GM12878 (cell line): Measurements from ENCODE around the gene USH1C. TPM values are rescaled to one million over a fixed set of nuclear protein-coding genes. Genes with fewer than 3 reads are reported as not detected.

ENCODE experiments used
- ATAC-seq: fragments of 200-7000 bp; cut with Tn5 transposase; 3 replicates; pipeline ENCODE4 v1.9.1; 2020; ENCODE audit warnings: mild to moderate bottlenecking, moderate library complexity
- BruUV-seq: library from RNA; stranded (reverse); fragments of 400-500 nt; replicated peaks from 2 replicates; lab custom pipeline; 2021; lab: Mats Ljungman, UMichigan
- CTCF ChIA-PET: fragments of 300-600 bp; sonication (Branson Sonifier 250); formaldehyde crosslinking; extraction: SDS; loops from one replicate; lab custom pipeline; 2021; ENCODE audit warnings: inconsistent platforms; lab: Yijun Ruan, JAX
- POLR2A ChIA-PET: fragments of 350-600 bp; formaldehyde crosslinking; extraction: SDS; loops from one replicate; lab custom pipeline; 2021; ENCODE audit warnings: inconsistent platforms; lab: Charles Lee
- RAD21 ChIA-PET: fragments of 300-600 bp; sonication (Branson Sonifier 250); formaldehyde crosslinking; loops from one replicate; lab custom pipeline; 2023; ENCODE audit warnings: antibody characterized with exemption; ENCODE audit not compliant: unreplicated experiment; lab: Charles Lee
- SMC1A ChIA-PET: fragments of 300-600 bp; sonication (Branson Sonifier 250); formaldehyde crosslinking; loops from one replicate; lab custom pipeline; 2023; ENCODE audit not compliant: unreplicated experiment, uncharacterized antibody; lab: Charles Lee
- DNase-seq: peaks from one replicate; pipeline ENCODE4 v3.0.0-alpha.2; 2011; ENCODE audit warnings: low read depth, low spot score
- FAIRE-seq: peaks from 3 replicates; lab custom pipeline; 2011; peaks lifted over from hg19 to GRCh38; lab: Jason Lieb, UNC
- H2AFZ ChIP-seq: 2 replicates; pipeline ENCODE4 v1.6.0; 2011; ENCODE audit warnings: low read depth, low read length, control low read depth; ENCODE audit not compliant: control insufficient read depth
- H3K27ac ChIP-seq: 2 replicates; pipeline ENCODE4 v1.5.1; 2011; ENCODE audit warnings: control low read depth; ENCODE audit not compliant: control insufficient read depth, insufficient read depth
- H3K27me3 ChIP-seq, 2 experiments: replicated peaks in 1 of 2; 2 replicates each; pipeline versions ENCODE4 v1.6.0 to v1.6.1; 2011; ENCODE audit warnings: low read length in 1 of 2; ENCODE audit not compliant: control insufficient read depth in 2 of 2, insufficient read depth in 2 of 2
- H3K36me3 ChIP-seq, 2 experiments: 2 replicates each; pipeline ENCODE4 v1.5.1; 2011; ENCODE audit warnings: low read length in 1 of 2; ENCODE audit not compliant: control insufficient read depth in 2 of 2, insufficient read depth in 2 of 2
- H3K4me1 ChIP-seq: 2 replicates; pipeline ENCODE4 v1.6.1; 2011; ENCODE audit warnings: mild to moderate bottlenecking, low read length, moderate library complexity, mixed read lengths; ENCODE audit not compliant: control insufficient read depth, insufficient read depth
- H3K4me2 ChIP-seq: 2 replicates; pipeline ENCODE4 v1.6.0; 2011; ENCODE audit warnings: control low read depth; ENCODE audit not compliant: control insufficient read depth, insufficient read depth
- H3K4me3 ChIP-seq: fragments of 200-600 bp; sonication (generic); 2 replicates; pipeline ENCODE4 v1.5.1; 2016
- H3K79me2 ChIP-seq: 2 replicates; pipeline ENCODE4 v1.6.0; 2011; ENCODE audit warnings: low read length; ENCODE audit not compliant: control insufficient read depth, insufficient read depth
- H3K9ac ChIP-seq: 2 replicates; pipeline ENCODE4 v1.8.0; 2011; ENCODE audit warnings: low read length, control low read depth, mixed read lengths; ENCODE audit not compliant: control insufficient read depth, insufficient read depth
- H3K9me3 ChIP-seq: replicated peaks from 3 replicates; pipeline ENCODE4 v1.5.1; 2011; ENCODE audit warnings: mild to moderate bottlenecking, low read length; ENCODE audit not compliant: control insufficient read depth, insufficient read depth
- H4K20me1 ChIP-seq: 2 replicates; pipeline ENCODE4 v1.6.0; 2011; ENCODE audit not compliant: control insufficient read depth, insufficient read depth
- CBX5 ChIP-seq: sonication (generic); IDR thresholded peaks from 2 replicates; pipeline ENCODE4 v1.6.1; 2016; ENCODE audit warnings: low read depth, moderate library complexity, mild to moderate bottlenecking, inconsistent platforms
- E4F1 ChIP-seq: fragments of 450-650 bp; IDR thresholded peaks from 2 replicates; pipeline ENCODE4 v1.6.1; 2018; ENCODE audit warnings: borderline replicate concordance, mild to moderate bottlenecking; ENCODE audit not compliant: partially characterized antibody
- EED ChIP-seq: sonication (generic); IDR thresholded peaks from 2 replicates; pipeline ENCODE4 v1.6.1; 2016; ENCODE audit warnings: antibody characterized with exemption, low read depth
- ETV6 ChIP-seq, 2 experiments: fragments of 450-650 bp in 1 of 2; IDR thresholded peaks in 1 of 2; conservative IDR thresholded peaks in 1 of 2; 2 replicates each; pipeline ENCODE4 v1.6.1; 2014; ENCODE audit warnings: antibody characterized with exemption in 1 of 2, borderline replicate concordance in 1 of 2, low read depth in 1 of 2, mild to moderate bottlenecking in 1 of 2, moderate library complexity in 1 of 2
- MEF2B ChIP-seq: fragments of 450-650 bp; IDR thresholded peaks from 2 replicates; pipeline ENCODE4 v1.6.1; 2018; ENCODE audit warnings: mild to moderate bottlenecking, moderate library complexity; ENCODE audit not compliant: partially characterized antibody, poor library complexity, severe bottlenecking
- NFYB ChIP-seq: IDR thresholded peaks from 2 replicates; pipeline ENCODE4 v1.6.1; 2011; ENCODE audit warnings: low read depth, mild to moderate bottlenecking, low read length, improper control_type of control experiment, moderate library complexity; ENCODE audit not compliant: insufficient read depth
- RELB ChIP-seq: fragments of 450-650 bp; IDR thresholded peaks from 2 replicates; pipeline ENCODE4 v1.6.1; 2017; ENCODE audit warnings: low read depth, mild to moderate bottlenecking, moderate library complexity
- SUZ12 ChIP-seq: fragments of 200-600 bp; sonication (generic); IDR thresholded peaks from one replicate; pipeline ENCODE4 v1.6.1; 2018; ENCODE audit warnings: antibody characterized with exemption, mild to moderate bottlenecking; ENCODE audit not compliant: unreplicated experiment
- ZSCAN29 ChIP-seq: fragments of 450-650 bp; IDR thresholded peaks from 2 replicates; pipeline ENCODE4 v1.6.1; 2017; ENCODE audit warnings: mild to moderate bottlenecking, moderate library complexity
- ZZZ3 ChIP-seq: IDR thresholded peaks from 2 replicates; pipeline ENCODE4 v1.6.1; 2011; ENCODE audit warnings: low read depth; ENCODE audit not compliant: control insufficient read depth, insufficient read length
- WGBS: methylation state at CpG from one replicate; pipeline ENCODE4 v1.1.6; 2016; ENCODE audit warnings: low lambda C conversion rate; ENCODE audit not compliant: insufficient replicate concordance, insufficient coverage; ENCODE audit errors: missing lambda C conversion rate; 5-methylcytosine and 5-hydroxymethylcytosine counted together
- in situ Hi-C: fragments of 300-500 bp; cut with MboI; formaldehyde crosslinking; loops from 9 replicates; pipeline ENCODE4 v1.14.3; 2018; ENCODE audit warnings: mixed read lengths
- intact Hi-C: fragments of 100-400 bp; cut with micrococcal nuclease; formaldehyde crosslinking; loops from one replicate; pipeline ENCODE4 v1.14.2; 2022; ENCODE audit not compliant: unreplicated experiment
- polyA plus RNA-seq, 11 experiments: library from polyadenylated mRNA; depleted of rRNA in 4 of 11; unstranded in 6 of 11; stranded (reverse) in 5 of 11; fragments of >200 nt; fragmentation: Nextera tagmentation in 4 of 11; fragmentation: Illumina TruSeq in 1 of 11; extraction: Ambion mirVana in 4 of 11; extraction: Trizol in 1 of 11; gene quantifications; 1 replicate in 1 of 11; 2 replicates in 10 of 11; pipeline versions ENCODE4 v1.2.1 to v1.2.3, GENCODE V29; 2011 to 2016; ENCODE audit warnings: inconsistent platforms in 2 of 11, missing spikeins in 2 of 11, low read depth in 1 of 11
- total RNA-seq, 4 experiments: library from RNA; depleted of rRNA in 3 of 4; stranded (reverse); fragments of >200 nt in 3 of 4; fragmentation: Illumina TruSeq in 1 of 4; extraction: Trizol in 1 of 4; gene quantifications; 2 replicates each; pipeline versions ENCODE4 v1.2.1 to v1.2.3, GENCODE V29; 2013 to 2021
- TF ChIP-seq, protein P1 (sequence below), 3 experiments: IDR thresholded peaks in 2 of 3; conservative IDR thresholded peaks in 1 of 3; 2 replicates each; pipeline ENCODE4 v1.5.1; 2011; ENCODE audit warnings: low read depth in 3 of 3, low read length in 3 of 3, mild to moderate bottlenecking in 3 of 3, control low read depth in 2 of 3, moderate library complexity in 2 of 3, inconsistent platforms in 1 of 3, mixed read lengths in 1 of 3; ENCODE audit not compliant: control insufficient read depth in 2 of 3, insufficient read depth in 1 of 3; ENCODE audit errors: extremely low read depth in 1 of 3
- TF ChIP-seq, protein P2 (sequence below): IDR thresholded peaks from 2 replicates; pipeline ENCODE4 v1.6.1; 2011; ENCODE audit warnings: mild to moderate bottlenecking, low read depth, low read length, moderate library complexity; ENCODE audit not compliant: insufficient replicate concordance

USH1C gene
- total and polyA plus RNA-seq, 10 of the 15 experiments (the other 5 are each of a cell fraction or from before 2014, with no cell fraction given) = not detected

DNA sequence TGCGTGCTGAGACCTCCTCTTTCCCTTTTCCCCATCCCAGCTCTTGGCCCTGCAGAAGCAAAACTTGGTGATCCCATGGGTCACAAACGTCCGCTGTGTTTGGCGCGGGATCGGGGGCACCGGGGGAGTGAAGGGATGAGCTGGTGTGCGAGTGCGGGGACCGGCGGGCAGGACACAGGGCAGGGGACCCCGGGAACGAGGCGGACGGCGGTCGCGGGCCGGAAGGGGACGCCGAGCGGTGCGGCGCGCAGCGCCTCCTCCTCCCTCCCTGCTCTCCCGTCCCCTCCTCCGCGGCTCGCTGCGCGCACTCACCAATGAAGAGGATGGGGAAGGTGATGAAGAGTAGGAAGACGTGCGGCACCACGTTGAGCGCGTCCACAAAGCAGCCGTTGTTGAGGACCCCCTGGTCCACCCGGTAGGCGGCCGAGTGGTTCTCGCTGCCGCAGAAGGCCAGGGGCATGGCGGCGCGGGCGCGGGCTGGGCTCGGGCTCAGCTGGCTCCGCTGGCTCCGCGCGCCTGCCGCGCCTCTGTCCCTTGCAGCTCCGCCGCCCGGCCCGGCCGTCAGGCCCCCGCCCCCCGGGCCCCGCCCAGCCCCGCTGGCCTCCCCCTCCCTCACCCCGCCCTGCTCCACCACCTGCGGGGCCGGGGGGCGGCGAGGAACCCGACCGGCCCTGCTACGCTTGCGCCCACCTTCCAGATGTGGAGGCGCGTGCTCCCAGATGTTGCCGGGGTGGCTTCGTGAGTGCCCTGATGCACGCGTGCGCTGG, 67.7 kb downstream of the USH1C start, which contains the start of gene ABCC8:
ABCC8 (minus strand) TSS at position 529 of the 767 bp plus-strand sequence; CDS start at position 460, 69 bp downstream.
- RAD21 ChIA-PET = no interaction called here
- Histone ChIP-seq H3K4me3 (no peak within 1 kb of the TSS), H3K36me3 (no peaks in the 10 kb centered on the region), H3K9me3 (no peaks in the 10 kb centered on the region), H3K4me2 (no peak within 1 kb of the TSS), H3K27me3 (peaks cover 3 to 14% of the 10 kb centered on the region in 2 experiments; a peak in 3 of 4 replicates), H4K20me1 (no peaks in the 10 kb centered on the region), H3K79me2 (no peaks in the 10 kb centered on the region), H3K27ac (no peak within 1 kb of the TSS), H3K4me1 (no peaks in the 10 kb centered on the region), H3K9ac (no peak within 1 kb of the TSS), H2AFZ (no peak within 1 kb of the TSS)
- no TSS peak for BruUV-seq
- TF ChIP-seq MEF2B (no peak), E4F1 (no peak), SUZ12 (no peak), RELB (no peak), CBX5 (no peak), ZSCAN29 (no peak), ZZZ3 (no peak), ETV6 (conservative IDR thresholded peaks at IDR 0.05 in 1 of 2, IDR thresholded peaks at IDR 0.05 in 1 of 2; ENCODE audit: borderline replicate concordance in 1 of 2, low read depth in 1 of 2) (no peak), EED (no peak), NFYB (no peak)
- TF ChIP-seq, protein P1, sequence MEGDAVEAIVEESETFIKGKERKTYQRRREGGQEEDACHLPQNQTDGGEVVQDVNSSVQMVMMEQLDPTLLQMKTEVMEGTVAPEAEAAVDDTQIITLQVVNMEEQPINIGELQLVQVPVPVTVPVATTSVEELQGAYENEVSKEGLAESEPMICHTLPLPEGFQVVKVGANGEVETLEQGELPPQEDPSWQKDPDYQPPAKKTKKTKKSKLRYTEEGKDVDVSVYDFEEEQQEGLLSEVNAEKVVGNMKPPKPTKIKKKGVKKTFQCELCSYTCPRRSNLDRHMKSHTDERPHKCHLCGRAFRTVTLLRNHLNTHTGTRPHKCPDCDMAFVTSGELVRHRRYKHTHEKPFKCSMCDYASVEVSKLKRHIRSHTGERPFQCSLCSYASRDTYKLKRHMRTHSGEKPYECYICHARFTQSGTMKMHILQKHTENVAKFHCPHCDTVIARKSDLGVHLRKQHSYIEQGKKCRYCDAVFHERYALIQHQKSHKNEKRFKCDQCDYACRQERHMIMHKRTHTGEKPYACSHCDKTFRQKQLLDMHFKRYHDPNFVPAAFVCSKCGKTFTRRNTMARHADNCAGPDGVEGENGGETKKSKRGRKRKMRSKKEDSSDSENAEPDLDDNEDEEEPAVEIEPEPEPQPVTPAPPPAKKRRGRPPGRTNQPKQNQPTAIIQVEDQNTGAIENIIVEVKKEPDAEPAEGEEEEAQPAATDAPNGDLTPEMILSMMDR (IDR thresholded peaks at IDR 0.05 in 2 of 3, conservative IDR thresholded peaks at IDR 0.05 in 1 of 3; ENCODE audit: control insufficient read depth in 2 of 3, extremely low read depth in 1 of 3, insufficient read depth in 1 of 3, low read depth in 3 of 3, low read length in 3 of 3) = no peak
- TF ChIP-seq, protein P2, sequence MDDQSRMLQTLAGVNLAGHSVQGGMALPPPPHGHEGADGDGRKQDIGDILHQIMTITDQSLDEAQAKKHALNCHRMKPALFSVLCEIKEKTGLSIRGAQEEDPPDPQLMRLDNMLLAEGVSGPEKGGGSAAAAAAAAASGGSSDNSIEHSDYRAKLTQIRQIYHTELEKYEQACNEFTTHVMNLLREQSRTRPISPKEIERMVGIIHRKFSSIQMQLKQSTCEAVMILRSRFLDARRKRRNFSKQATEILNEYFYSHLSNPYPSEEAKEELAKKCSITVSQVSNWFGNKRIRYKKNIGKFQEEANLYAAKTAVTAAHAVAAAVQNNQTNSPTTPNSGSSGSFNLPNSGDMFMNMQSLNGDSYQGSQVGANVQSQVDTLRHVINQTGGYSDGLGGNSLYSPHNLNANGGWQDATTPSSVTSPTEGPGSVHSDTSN = no peak
- POLR2A ChIA-PET = no interaction called here
- in situ Hi-C loops = no loop called here
- WGBS = 13% methylated on average over 44 of the region's 80 CpGs
- no peak for FAIRE-seq
- SMC1A ChIA-PET = no interaction called here
- ATAC-seq = no peak
- CTCF ChIA-PET = no interaction called here
- intact Hi-C loops = no loop called here
- no peak for DNase-seq
